Measurements from ENCODE around the gene PTPRCAP. TPM values are rescaled to one million over a fixed set of nuclear protein-coding genes. Genes with fewer than 3 reads are reported as not detected.

The PTPRCAP gene
- total and polyA plus RNA-seq, 10 of the 15 experiments (the other 5 are each of a cell fraction or from before 2014, with no cell fraction given) = 4.7 to 266 (median 125) TPM

- TF ChIP-seq CEBPZ (IDR thresholded peaks at IDR 0.05; ENCODE audit: low read depth, low read length) = no peak
- TF ChIP-seq BRCA1 (IDR thresholded peaks at IDR 0.05; ENCODE audit: low read depth, low read length) = no peak
- TF ChIP-seq POLR2AphosphoS5 (IDR thresholded peaks at IDR 0.05; ENCODE audit: low read length) = 0 out of 2 replicates have a peak, but pooled peaks have one; percentile 1
- TF ChIP-seq POLR2A (IDR thresholded peaks at IDR 0.05; ENCODE audit: low read depth, low read length) = peak; percentile 53; the same call in 1 of the 2 replicates
- no peak for TF ChIP-seq ZBTB33 (IDR thresholded peaks at IDR 0.05)
- TF ChIP-seq IKZF2 (IDR thresholded peaks at IDR 0.05) = no peak
- TF ChIP-seq E4F1 (IDR thresholded peaks at IDR 0.05; ENCODE audit: borderline replicate concordance, partially characterized antibody) = no peak
- TF ChIP-seq ZNF24 (IDR thresholded peaks at IDR 0.05) = no peak
- in situ Hi-C loops (cut with MboI) (no loop called here), intact Hi-C loops (cut with micrococcal nuclease; ENCODE audit: unreplicated experiment) (no loop called here)
- no peaks in the 10 kb centered on the region; the same call in 1 of the 2 replicates for H4K20me1 ChIP-seq (ENCODE audit: control insufficient read depth, insufficient read depth)
- BruUV-seq (replicated peaks) = no TSS peak
- no peak overlapping the region for H3K4me3 ChIP-seq
- H3K4me2 ChIP-seq (ENCODE audit: control insufficient read depth, insufficient read depth) = peak overlapping the region; percentile 44; the same call in 1 of the 2 replicates
- H3K27ac ChIP-seq (ENCODE audit: control insufficient read depth, insufficient read depth) = no peak overlapping the region
- peaks cover 30% of the 10 kb centered on the region for H3K4me1 ChIP-seq (ENCODE audit: control insufficient read depth, insufficient read depth, low read length)
- WGBS (ENCODE audit: insufficient coverage, insufficient replicate concordance, low lambda C conversion rate, missing lambda C conversion rate) = 92% methylated on average over 31 of the region's 31 CpGs
- ChIA-PET POLR2A (interaction anchor here (1.0 to 7.3 kb wide), 2 partner anchors 29 to 87 kb away, joined by 3 to 112 read pairs; partner anchors contain the start of genes AIP and RPS6KB2), RAD21 (ENCODE audit: unreplicated experiment) (interaction anchor here (3.5 kb wide), 1 partner anchor 68 kb away, joined by 72 read pairs; the partner anchor contains the start of gene TMEM134), CTCF (no interaction called here), SMC1A (ENCODE audit: uncharacterized antibody, unreplicated experiment) (interaction anchor here (1.3 kb wide), 1 partner anchor 30 kb away, joined by 3 read pairs; the partner anchor contains the start of gene RPS6KB2)
- FAIRE-seq (no peak), DNase-seq (ENCODE audit: low read depth, low spot score) (no peak), ATAC-seq (no peak)
- H3K9me3 ChIP-seq (replicated peaks; ENCODE audit: control insufficient read depth, insufficient read depth, low read length) = no peaks in the 10 kb centered on the region; the same call in 2 of the 3 replicates
- no peaks in the 10 kb centered on the region for H3K27me3 ChIP-seq (replicated peaks in 1 of 2; ENCODE audit: control insufficient read depth in 2 of 2, insufficient read depth in 2 of 2, low read length in 1 of 2)
- peaks cover 44% of the 10 kb centered on the region for H3K79me2 ChIP-seq (ENCODE audit: control insufficient read depth, insufficient read depth, low read length)
- no peak overlapping the region for H3K9ac ChIP-seq (ENCODE audit: control insufficient read depth, insufficient read depth, low read length)
- H2AFZ ChIP-seq (ENCODE audit: control insufficient read depth, low read depth, low read length) = no peak overlapping the region
- H3K36me3 ChIP-seq (ENCODE audit: control insufficient read depth in 2 of 2, insufficient read depth in 2 of 2, low read length in 1 of 2) = peaks cover 23 to 29% of the 10 kb centered on the region in 2 experiments
Observed at GRCh38 chr11:67398661-67399563, 38.6 kb downstream of the PTPRCAP start.

Measured in GM12878 (cell line).